Stimulated activated CD4-positive, alpha-beta T cell treated with anti-CD3 and anti-CD28 coated beads, Interleukin-4, amount 100 ng/mL, for 1 hour (primary cell): ENCODE results near the gene NOTCH3.
A peak's percentile ranks its signal among the peaks of the same experiment; 100 is the strongest.

Experiments
- DNase-seq: peaks from one replicate; pipeline ENCODE4 v3.0.0-alpha.2; 2020

Gene NOTCH3

DNA sequence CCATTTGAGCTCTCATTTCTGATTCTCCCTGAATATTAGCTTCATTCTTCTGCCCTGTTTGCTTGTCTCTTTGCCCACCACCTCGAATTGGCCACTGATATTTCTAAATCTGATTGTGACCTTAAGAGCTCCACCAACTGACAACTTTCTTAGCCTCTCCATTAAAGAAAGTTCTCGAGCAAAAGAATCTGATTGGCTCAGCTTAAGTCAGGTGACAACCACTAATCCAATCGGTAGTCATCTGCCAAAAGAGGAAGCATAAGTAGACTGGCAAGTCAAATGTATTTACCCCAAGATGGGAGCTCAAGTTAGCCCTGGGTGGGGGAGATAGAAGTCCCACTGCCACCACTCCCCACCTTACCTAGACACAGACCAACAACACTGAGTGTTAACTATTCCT is 41.5 kb downstream of the NOTCH3 start:
- DNase-seq = no peak

DNA sequence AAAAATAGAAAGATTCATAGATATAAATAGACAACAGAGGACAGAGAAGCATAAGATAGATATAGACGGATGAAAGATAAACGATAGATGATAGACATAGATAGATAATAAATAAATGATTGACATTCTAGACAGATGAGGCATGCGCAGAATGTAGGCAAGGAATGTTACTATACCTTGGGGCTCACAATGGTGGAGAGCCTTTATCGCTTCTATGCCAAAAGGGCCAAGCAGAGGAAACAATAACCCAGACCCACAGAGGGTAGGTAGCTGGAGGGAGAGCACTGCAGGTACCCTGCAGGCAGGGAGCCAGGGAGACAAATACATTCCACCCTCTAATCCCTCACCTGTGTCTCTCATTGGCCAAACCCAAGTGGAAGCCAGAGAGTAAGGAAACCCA is 44.4 kb downstream of the NOTCH3 start:
- DNase-seq = no peak

DNA sequence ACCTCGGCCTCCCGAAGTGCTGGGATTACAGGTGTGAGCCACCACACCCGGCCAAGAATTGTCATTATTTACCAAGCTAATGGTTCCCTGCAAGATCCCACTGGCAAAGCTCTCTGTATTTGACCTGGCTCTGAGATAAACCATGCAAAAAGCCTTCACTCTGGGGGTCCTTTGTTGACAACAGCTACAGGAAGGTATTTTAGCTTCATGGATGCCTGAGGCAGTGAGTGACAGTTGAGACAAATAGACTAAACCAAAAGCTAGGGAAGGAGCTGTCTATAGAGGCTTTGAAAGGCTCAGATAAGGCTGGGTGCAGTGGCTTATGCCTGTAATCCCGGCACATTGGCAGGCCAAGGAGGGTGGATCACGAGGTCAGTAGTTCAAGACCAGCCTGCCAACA is 45.5 kb downstream of the NOTCH3 start:
- no peak for DNase-seq

DNA sequence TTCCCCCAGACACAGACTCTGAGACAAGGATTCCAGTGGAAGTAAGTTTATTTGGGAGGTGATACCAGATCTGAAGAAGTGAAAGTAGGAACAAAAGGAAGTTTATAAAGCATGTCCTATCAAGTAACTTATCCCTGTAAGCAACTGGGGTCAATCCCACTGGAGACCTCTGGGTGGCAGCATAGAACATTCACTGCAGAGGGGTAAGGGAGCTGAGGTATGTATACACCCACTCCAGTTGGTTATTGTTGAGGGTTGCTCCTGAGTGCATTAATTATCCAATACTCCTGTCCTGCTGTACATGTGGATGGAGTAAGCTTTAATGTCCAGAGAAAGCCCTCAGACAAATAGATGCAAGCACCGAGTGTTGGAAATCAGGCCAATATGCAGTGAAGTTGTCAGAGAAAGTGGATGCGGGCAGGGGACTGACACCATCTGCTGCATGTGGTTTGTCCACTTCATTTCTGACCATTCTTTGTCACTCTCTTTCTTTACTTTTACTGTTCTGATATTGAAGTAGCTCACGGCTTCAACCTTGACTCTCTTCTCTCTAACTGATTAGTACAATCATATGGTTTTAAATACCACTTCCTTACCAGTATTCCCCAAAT is 46.7 kb downstream of the NOTCH3 start:
- peak; percentile 30 for DNase-seq

DNA sequence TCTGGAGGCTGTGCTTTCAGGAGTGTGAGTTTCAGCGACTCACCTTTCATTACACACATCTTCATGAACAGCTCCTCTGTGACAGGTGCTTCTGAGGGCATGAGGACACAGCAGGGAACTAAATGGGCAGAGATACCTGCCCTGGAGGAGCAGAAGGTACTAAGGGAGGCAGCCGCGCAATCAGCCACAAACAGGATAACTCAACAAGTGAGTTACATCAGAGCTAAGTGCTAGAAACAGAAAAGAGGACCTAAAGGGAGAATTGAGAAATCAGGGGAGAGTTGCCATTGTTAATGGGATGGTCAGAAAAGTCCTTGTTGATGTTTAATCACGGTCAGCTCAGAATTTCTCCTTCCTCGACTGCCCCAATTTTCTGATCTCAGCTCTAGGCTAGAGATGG is 51.1 kb downstream of the NOTCH3 start:
- no peak for DNase-seq

DNA sequence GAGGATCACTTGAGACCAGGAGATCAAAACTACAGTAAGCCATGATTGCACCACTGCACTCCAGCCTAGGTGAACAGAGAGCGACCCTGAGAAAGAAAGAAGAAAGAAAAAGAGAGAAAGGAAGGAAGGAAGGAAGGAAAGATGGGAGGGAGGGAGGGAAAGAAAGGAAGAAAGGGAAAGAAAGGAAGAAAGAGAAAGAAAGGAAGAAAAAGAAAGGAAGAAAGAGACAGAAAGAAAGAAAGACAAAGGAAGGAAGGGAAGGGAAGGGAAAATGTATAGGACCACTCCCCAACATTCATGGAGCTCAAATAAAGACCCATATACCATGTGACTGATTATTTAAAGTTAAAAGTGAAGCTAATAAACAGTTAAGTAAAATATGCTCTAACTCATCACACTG is 53.7 kb downstream of the NOTCH3 start:
- DNase-seq = no peak

DNA sequence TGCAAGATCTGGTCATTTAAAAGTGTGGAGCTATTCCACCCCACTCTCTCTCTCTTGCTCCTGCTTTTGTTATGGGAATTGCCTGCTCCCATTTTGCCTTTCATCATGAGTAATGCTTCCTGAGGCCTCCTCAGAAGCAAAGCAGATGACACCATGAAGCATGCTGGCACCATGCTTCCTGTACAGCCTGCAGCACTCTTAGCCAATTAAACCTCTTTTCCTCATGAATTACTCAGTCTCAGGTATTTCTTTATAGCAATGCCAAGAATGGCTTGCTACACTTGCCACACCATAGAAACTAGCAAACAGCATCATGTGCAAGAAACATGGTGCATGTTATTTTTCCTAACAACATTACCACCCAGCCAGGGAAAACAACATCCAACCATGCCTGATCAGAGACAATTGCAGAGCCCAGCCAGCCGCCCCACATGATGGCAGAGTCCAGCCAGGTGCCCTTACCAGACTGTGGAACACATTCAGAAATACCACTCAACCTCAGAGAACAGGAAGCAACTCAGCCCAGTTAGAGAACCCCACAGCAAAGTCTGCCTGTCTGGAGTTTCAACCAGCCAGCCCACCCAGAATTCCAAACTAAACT is 56.6 kb downstream of the NOTCH3 start:
- DNase-seq = no peak

DNA sequence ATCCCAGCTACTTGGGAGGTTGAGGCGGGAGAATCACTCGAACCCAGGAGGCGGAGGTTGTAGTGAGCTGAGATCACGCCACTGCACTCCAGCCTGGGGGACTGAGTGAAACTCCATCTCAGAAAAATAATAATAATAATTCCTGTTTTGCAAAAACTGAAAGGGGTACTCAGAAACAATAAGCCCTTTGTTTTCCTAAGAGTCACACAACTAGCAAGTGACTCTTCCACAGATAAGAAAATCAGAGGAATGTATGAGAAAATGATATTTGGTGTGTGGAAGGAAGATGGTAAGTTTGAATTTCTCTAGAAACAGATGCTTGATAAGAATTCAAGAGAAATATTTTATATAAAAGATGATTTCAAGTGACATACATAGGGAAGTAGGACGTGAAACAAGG is 58.5 kb downstream of the NOTCH3 start:
- DNase-seq = no peak

DNA sequence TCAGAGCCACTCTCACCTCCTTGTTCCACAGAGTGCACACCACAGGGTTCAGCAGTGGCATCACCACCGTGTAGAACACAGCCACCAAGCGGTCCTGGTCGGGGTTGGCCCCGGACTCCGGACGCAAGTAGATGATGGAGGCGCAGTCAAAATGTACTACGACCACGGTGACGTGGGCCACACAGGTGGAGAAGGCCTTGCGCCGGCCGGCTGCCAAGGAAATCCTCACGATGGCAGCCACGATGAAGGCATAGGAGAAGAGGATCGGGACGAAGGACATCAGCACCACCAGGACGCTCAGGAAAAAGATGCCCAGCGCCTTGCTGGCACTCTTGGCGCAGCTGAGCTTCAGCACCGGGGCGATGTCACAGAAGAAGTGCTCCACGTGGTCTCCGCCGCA is 59.7 kb downstream of the NOTCH3 start:
- no peak for DNase-seq

DNA sequence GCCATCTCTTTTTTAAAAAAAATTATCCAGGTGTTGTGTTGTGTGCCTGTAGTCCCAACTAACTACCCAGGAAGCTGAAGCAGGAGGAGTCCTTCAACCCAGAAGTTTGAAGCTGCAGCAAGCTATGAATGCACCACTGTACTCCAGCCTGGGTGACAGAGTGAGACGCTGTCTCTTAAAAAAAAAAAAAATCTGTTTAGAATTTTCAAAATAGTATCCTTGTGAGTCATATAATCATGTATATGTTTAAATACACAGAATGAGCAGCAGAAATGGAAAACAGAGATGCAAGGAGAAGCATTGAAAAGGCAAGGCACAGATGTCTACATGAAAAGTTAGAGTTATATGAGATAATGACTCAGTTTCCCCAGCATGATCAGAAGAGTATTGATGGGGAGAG is 62.4 kb downstream of the NOTCH3 start:
- DNase-seq = no peak

DNA sequence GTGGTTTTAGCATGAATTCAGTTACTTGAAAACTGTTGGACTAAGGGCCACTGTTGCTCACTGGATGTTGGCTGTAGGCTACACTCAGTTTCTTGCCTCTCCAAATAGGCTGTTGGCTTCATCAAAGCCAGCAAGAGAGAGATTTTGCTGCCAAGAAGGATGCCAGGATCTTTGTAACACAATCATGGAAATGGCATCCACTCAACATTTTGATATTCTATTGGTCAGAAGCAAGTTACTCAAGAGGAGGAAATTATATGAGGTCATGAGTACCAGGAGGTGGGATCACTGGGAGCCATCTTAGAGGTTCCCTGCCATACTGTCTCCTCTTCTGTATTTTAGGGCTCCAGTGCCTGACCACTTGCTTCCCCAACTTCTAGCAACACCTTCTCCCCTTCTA is 63.0 kb downstream of the NOTCH3 start:
- DNase-seq = no peak

DNA sequence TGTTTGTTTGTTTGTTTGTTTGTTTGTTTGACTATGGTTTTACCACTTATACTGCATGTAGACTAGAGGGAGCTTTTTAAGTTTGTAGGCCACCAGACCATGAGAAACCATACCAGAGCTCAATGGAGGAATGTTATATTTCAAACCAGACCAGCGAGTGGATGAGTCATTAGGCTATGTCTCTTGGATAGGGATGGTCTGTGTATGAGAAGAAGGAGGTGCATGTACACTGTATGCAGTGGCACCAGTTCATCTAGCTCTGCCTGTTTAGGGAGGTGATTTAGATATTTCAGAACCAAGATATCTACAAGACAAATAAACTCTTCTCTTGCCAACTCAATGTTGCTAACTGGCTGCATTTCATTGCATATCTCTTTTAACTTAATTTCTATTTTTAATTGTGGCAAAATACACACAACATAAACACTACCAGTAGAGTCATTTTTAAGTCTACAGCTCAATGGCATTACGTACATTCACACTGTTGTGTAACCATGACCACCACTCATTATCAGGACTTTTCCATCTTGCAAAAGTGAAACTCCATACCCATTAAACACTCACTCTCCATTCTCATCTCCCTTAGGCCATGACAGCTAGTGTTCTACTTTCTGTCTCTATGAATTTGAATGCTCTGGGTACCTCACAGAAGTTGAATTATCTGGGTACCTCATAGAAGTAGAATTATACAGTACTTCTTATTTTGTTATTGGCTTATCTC is 64.4 kb downstream of the NOTCH3 start:
- DNase-seq = no peak

DNA sequence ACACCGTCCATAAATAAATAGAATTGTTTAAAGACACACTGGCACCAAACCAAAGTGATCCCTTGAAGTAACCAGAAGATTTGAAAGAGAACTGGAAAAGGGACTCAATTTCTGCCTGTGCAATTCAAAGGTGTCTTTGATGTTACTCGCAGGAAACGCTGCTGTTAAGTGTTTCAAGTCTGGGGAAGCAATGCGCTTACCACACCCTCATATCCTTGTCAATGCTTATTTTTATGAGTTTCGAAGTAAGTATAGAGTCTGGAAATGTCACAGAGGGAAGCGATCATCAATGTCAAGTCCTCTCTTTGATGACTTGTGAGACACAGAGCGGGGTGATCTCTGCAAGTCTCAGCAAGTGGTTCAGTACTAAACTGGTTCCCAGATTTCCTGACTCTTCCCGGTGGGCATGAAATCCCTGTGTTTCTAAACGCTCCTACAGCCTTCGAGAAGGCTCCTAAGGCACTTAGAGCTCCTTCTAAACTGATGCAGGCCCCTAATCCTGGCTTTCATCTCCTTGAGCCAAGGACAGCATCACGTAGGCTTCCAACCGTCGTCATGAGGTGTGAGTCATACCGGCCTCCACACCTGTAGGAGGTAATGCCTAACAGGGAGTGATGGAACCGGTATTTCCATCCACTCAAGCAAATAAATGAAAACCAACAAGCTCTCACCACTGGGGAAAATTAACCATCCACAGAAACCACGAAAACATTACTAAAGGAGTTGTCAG is 70.8 kb downstream of the NOTCH3 start:
- peak; percentile 46 for DNase-seq

DNA sequence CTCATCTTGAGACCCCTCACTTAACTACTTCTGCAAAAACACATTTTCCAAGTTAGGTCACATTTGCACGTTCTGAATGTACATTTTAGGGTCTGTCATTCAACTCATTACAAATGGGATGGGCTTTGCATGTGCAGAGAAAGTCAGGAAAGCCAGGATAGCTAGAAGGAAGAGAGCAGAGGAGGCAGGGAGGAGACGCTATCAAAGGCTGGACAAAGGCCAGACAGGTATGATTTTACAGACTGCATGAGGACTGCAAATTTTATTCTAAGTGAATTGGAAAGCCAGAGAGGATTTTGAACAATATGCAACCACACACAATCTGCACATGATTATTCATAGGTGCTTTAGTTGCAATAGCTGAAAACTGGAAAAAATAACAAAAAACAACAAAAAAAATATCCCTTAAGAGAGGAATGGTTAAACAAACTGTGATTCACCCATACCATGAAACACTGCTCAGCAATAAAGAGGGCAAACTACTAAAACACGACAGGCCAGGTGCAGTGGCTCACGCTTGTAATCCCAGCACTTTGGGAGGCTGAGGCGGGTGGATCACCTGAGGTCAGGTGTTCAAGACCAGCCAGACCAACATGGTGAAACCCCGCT is 72.5 kb downstream of the NOTCH3 start:
- DNase-seq = no peak

DNA sequence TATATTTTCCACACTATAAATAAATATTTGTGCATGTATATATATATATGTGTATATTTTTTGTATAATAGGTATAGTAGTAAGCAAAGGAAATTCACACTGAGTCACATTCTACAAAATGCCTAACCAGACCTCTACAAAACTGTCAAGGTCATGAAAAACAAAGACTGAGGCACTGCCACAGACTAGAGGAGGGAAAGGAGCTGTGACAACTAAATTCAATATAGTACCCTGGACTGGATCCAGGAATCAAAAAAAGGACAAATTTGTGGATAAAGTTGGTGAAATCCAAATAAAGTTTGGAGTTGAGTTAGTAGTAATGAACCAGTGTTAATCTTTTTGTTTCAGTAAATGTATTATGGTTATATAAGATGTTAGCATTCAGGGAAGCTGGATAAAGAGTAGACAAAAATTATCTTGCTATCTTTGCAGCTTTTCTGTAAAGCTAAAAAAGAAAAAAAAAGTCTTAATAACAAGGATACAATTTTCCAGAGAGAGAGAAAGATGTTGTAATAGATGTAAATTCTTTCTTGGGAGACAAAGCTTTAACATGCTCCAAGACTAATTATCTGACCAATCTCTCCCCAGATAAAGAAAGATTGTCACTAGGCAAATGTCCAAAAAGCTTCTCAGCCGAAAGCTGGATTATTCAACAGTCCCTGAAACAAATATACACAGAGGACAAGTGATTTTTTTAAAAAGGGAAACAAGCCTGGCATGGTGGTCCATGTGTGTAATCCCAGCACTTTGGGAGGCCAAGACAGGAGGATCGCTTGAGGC is 74.5 kb downstream of the NOTCH3 start:
- no peak for DNase-seq

DNA sequence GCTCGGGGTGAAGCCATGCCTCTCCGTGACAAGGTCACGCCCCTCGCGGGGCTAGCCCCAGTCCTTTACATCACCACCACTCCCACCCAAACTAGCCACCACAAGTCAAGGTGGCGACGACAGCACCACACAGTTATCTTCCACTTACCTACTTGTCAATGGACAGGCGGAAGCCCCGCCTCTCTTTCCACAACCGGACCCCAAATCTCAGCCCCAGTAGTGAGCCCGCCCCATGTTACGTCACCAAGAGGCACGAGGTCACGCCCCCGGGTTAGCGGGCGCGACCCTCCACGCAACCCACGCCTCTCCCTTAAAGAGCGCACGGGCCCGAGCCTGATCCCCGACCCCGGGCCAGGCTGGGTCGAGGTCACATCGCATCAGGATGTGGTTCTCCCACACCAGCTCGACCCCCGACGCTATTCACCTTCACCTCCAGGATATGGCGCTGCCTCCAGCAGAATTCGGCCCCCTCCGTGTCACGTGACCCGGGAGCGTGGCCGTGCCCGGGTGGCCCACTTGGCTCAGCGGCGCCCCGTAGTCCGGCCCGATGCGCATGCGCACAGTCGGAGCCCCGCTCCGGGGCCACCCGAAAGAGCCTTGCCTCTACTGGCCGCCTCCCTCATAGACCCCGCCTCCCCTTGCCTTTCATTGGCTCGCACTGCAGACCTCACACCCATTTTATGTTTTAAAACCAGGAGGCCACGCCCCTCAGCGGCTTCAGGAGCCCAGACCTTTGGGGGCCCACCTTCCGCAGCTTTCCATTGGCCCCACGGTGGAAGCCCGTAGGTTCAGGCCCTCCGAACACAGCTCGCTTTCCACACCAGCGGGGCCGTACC is 75.3 kb downstream of the NOTCH3 start:
- DNase-seq = peak; percentile 97

DNA sequence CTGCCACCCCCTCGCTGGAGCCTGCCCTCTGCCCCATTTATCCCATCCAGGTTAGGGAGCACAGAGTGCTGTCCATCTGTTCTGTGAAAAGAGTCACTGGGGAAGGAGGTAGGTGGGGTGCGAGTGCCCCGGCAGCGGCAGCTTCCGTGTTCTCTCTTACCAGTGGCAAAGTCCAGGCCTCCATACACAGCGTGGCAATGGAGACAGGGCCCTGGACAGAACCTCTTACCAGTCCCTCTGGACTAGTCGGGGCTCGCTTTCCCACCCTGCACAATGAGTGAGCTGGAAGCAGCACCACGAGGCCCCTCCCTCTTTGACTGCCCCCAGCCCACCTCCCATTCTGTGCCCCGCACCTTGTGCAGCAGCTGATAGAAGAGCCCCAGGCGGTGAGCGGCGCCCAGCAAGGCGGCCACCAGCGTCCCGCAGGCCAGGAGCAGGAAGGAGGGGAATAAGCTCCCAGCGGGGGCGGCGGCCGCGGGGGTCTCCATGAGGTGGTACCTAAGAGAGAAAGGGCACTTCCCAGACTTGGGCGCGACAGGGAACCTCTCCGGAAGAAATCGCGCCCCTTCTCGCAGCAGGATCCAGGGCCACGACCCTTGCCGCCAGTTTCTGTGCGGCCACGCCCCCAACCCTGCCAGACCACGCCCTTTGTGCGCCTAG is 76.1 kb downstream of the NOTCH3 start:
- no peak for DNase-seq

DNA sequence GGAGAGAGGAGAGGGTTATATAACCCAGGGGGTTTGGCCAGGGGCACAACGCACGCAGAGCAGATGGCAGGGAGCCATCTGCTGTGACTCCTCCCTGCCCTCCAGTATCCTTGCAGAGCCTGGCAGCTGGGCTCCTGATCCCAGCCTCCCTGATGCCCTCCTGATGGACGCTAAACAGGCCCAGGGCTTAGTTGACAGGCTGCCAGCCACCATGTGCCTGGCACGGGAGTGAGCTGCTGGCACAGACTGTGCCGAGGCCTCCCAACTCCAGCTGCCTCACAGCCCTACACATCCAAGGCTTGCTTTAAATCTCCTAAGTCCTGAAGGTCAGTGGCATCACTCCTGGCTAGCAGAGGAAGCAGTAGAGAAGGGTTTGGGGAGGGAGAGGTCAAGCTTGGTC is 76.9 kb downstream of the NOTCH3 start:
- no peak for DNase-seq

DNA sequence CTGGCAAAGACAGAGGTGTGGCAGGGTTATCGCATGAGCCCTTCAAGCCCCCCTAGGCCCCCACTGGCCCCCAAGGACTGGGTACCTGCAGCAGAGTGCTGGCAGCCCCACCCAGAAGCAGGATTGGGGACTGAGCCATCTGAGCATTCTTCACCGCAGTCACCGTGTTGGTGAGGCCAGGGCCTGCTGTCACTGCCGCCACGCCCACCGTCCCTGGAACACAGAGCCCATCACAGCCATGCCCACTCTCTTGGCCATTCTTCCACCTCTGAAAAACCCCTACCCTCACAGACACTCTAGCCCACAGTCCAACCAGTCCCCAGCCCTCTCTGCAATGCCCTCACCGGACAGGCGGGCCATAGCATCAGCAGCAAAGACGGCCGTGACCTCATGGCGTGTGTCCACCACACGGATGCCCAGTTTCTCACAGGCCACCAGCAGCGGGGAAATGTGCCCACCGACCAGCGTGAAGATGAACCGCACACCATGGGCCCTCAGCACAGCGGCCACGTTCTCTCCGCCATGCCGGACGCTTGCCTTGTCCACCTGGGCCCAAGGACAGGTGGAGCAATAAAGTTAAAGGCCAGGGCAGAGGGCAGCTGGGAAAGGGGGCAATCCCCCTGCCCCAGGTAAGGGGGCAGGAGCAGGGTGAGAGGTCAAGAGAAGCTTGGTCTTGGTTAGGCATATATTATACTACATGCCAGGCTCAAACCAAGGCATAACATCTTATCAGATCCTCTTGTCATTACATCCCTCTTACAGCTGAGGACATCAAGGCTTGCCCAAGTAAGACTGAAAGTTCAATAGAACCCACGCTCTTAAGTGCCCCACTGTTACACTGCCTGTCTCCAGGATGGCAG is 77.5 kb downstream of the NOTCH3 start:
- DNase-seq = no peak
